ENCODE results near the gene ZSCAN21.

GRCh38 chr7:100022621-100023020 lies 27.0 kb upstream of the ZSCAN21 start:
- no peak for TF ChIP-seq EZH2 (IDR thresholded peaks at IDR 0.05; ENCODE audit: insufficient read depth, poor library complexity, severe bottlenecking)
- no peak for TF ChIP-seq EZH2phosphoT487 (IDR thresholded peaks at IDR 0.05; ENCODE audit: insufficient read depth, low read depth)

Data from GM23248 (cell line).